RCC 7860 (cell line): ENCODE results near the gene BZW2.
A peak's percentile ranks its signal among the peaks of the same experiment; 100 is the strongest.

Experiments used
- DNase-seq: peaks from one replicate; pipeline ENCODE4 v3.0.0-alpha.2; 2015; ENCODE audit warnings: low spot score
- FAIRE-seq: peaks from 2 replicates; lab custom pipeline; 2012; peaks lifted over from hg19 to GRCh38; lab: Jason Lieb, UNC

The BZW2 gene

GRCh38 chr7:16744518-16745250 is 98.7 kb downstream of the BZW2 start:
- FAIRE-seq (no peak), DNase-seq (no peak)

- no peak for DNase-seq
- FAIRE-seq: no peak
Observed at GRCh38 chr7:16745645-16746044, 99.7 kb downstream of the BZW2 start.

DNA sequence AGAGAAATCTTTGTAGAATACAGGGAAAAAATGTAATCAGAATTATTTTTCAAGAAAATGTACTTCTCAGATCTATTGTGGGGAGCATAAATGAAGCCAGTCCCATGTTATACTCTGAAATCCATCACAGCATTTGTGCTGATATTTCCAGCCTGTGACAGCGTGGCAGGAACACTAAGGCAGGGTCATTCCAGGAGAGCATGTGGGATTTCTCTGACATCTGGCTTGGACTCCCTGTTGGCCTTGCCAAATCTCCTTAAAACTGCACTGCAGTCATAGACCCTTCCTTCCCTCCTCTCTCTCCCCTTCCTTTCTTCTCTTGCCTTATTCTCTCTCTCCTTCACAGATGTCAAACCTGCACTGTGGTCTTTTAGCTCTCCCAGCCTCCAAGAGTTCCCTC is 101.1 kb downstream of the BZW2 start:
- FAIRE-seq (no peak), DNase-seq (no peak)

DNA sequence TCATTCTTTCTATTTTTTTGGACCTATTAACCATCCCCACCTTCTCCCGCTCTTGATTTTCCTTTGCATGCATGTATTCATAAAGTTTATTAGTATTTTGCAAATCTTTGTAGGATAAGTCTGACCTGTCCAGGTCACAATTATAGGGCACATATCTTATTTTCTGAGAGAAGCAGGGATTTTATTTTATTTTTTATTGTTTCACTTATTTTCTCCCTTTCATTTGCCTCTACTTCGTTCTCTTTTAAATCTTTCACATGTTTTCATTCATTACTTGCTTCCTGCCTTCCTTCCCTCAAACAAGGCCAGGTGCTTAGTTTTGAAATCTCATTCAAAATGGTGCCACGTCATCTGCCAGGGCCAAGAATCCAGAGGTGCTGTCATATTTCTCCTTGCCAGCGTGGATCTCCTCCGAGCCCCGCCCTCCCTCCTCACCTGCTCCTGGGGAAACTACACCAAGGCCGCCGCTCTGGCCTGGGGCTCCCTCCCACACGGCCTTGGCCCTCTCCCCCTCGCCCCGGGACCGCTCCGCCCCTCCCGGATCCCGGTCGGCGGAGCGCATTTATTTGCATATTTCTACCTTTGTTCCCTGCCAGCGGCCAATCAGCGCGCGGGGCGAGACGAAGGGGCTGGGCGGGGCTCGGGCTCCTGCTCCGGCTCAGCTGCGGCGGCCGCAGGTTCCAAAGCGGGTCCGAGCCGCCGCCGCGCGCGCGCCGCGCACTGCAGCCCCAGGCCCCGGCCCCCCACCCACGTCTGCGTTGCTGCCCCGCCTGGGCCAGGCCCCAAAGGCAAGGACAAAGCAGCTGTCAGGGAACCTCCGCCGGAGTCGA is 107.3 kb downstream of the BZW2 start, which contains the start of gene TSPAN13:
Gene TSPAN13 (plus strand): TSS at position 654 of the 830 bp plus-strand sequence. CDS start 213 bp downstream, outside the sequence.
- FAIRE-seq (peak; percentile 67), DNase-seq (peak; percentile 81)

- DNase-seq: no peak
- no peak for FAIRE-seq
Observed at GRCh38 chr7:16753932-16754855, 108.2 kb downstream of the BZW2 start.

GRCh38 chr7:16754856-16755317 is 108.9 kb downstream of the BZW2 start:
- DNase-seq (no peak), FAIRE-seq (no peak)

DNA sequence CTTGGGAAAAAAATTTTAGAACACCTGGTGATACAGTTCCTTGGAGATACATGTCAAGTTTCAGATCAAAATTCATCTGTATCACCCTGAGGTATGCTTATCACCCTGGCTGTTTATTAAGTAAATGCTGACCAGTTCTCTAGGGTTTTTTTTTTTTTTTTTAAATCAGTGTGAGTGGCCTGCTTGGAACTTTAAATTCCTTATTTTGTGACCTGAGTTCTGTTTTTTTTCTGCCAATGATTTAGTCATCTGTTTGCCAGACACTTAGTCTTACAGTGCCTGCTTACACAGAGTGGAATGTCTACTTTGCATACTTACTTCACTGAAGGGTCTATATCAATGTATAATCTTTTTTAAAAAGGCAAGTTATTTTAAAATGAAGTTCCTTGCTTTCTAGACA is 109.4 kb downstream of the BZW2 start:
- peak; percentile 36 for DNase-seq
- FAIRE-seq: peak; percentile 59
